ENCODE measurements around the gene ADAM17. TPM values are rescaled to one million over a fixed set of nuclear protein-coding genes. Genes with fewer than 3 reads are reported as not detected.

ADAM17 gene
- total and polyA plus RNA-seq, 2 of the 13 experiments (the other 11 are each of a cell fraction or from before 2014, with no cell fraction given) = 6.5 to 33.4 TPM

DNA sequence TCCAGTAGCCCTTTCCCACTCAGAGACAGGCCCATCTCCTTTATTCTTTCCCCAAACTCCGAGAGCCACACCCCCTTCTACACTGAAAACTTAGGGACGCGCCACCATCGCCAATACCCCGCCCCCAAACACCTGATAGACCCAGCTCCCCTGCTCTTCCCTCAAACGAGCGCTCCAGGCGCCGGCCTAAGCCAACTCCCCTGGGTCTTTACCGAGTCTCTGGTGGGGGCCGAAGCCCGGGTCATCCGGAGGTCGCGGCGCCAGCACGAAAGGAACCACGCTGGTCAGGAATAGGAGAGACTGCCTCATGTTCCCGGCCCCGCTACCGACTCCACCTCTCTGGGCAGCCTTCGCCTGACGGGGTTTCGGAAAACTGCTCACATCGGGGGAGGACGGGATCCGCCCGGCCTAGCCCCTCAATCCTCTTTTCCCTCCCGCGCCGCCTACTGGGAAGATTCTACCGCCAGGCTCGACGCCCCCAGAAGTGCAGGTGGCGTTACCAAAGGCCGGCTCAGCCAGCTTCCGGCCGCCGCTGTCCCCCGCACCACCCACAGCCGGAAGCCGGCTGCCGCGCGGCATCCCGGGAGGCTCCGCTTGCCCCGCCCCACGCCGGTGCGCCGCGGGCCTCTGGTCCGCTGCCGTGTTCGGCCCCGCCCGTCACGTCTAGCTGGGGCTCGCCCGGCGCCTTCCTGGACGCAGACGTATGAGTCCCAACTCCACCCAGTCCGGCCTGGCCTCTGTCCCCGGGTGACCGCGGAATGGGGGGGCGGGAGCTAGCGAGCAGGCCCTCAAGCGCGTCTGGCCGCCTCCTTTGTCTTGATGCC lies at the start of gene ADAM17 (continued):
- TF ChIP-seq ZNF609 (CRISPR knock-in tag; IDR thresholded peaks at IDR 0.05; ENCODE audit: borderline replicate concordance) (peak; percentile 61), ZNF670 (CRISPR knock-in tag; IDR thresholded peaks at IDR 0.05; ENCODE audit: borderline replicate concordance) (peak; percentile 99), U2AF1 (optimal IDR thresholded peaks at IDR 0.05; ENCODE audit: low read depth, low read length) (peak; percentile 91), HOXA5 (CRISPR knock-in tag; IDR thresholded peaks at IDR 0.05) (peak; percentile 68; the same call in 1 of the 2 replicates), HNRNPL (IDR thresholded peaks at IDR 0.05; ENCODE audit: low read depth, low read length) (0 out of 2 replicates have a peak, but pooled peaks have one; percentile 55), IRF9 (CRISPR knock-in tag; IDR thresholded peaks at IDR 0.05; ENCODE audit: borderline replicate concordance) (peak; percentile 95), RERE (CRISPR knock-in tag; IDR thresholded peaks at IDR 0.05; ENCODE audit: low read depth) (peak; percentile 63; the same call in 1 of the 2 replicates), KAT2B (IDR thresholded peaks at IDR 0.05; ENCODE audit: borderline replicate concordance, low read depth, low read length) (0 out of 2 replicates have a peak, but pooled peaks have one; percentile 7), HMGA1 (CRISPR knock-in tag; conservative IDR thresholded peaks at IDR 0.05) (no peak), ZBTB4 (CRISPR knock-in tag; IDR thresholded peaks at IDR 0.05; ENCODE audit: borderline replicate concordance) (0 out of 2 replicates have a peak, but pooled peaks have one; percentile 29), ZC3H13 (CRISPR knock-in tag; IDR thresholded peaks at IDR 0.05) (peak; percentile 86; the same call in 1 of the 2 replicates), ZNF124 (CRISPR knock-in tag; IDR thresholded peaks at IDR 0.05) (no peak; the same call in 1 of the 2 replicates), IKZF1 (IDR thresholded peaks at IDR 0.05) (no peak)
